ENCODE measurements around the gene PARP8. TPM values are rescaled to one million over a fixed set of nuclear protein-coding genes. Genes with fewer than 3 reads are reported as not detected.

Gene PARP8
- total and polyA plus RNA-seq, 2 of the 8 experiments (the other 6 are each of a cell fraction or from before 2014, with no cell fraction given): 16.6 to 30.6 TPM

GRCh38 chr5:50749873-50750272 is 83.4 kb downstream of the PARP8 start:
- Histone ChIP-seq H3K79me2 (ENCODE audit: control insufficient read depth in 1 of 2, insufficient read depth in 2 of 2, low read length in 2 of 2) (peaks cover 0 to 53% of the 10 kb centered on the region in 2 experiments; a peak in 2 of 4 replicates), H3K18ac (ENCODE audit: extremely low read depth, low read length) (no peak overlapping the region)
- no peak for FAIRE-seq

More at GRCh38 chr5:50749873-50750272, 83.4 kb downstream of the PARP8 start:
- Histone ChIP-seq H4K20me1 (replicated peaks in 1 of 2; ENCODE audit: control insufficient read depth in 1 of 2, insufficient read depth in 2 of 2, low read length in 2 of 2) (no peaks in the 10 kb centered on the region), H4K91ac (replicated peaks; ENCODE audit: insufficient read length, low read length) (no peak overlapping the region), H4K8ac (ENCODE audit: extremely low read depth, insufficient read depth, low read length) (no peak overlapping the region), H3K9ac (replicated peaks in 1 of 4; ENCODE audit: extremely low read depth in 1 of 4, low read depth in 3 of 4, low read length in 3 of 4) (no peak overlapping the region), H3K4ac (replicated peaks; ENCODE audit: insufficient read length, low read depth, low read length) (no peak overlapping the region), H3K4me1 (replicated peaks in 1 of 4; ENCODE audit: control insufficient read depth in 3 of 4, insufficient read depth in 4 of 4, low read length in 3 of 4) (peaks cover 0 to 1% (median 0%) of the 10 kb centered on the region in 4 experiments; a peak in 1 of 7 replicates), H2BK120ac (replicated peaks; ENCODE audit: low read depth, low read length) (no peak overlapping the region), H2BK15ac (ENCODE audit: low read length) (no peak overlapping the region), H3K23me2 (ENCODE audit: low read depth, low read length) (no peaks in the 10 kb centered on the region), H3K9me3 (ENCODE audit: insufficient read depth in 2 of 2, low read depth in 1 of 2, low read length in 1 of 2) (no peaks in the 10 kb centered on the region), H3K36me3 (ENCODE audit: control insufficient read depth in 2 of 4, insufficient read depth in 4 of 4, low read length in 3 of 4) (no peaks in the 10 kb centered on the region; a peak in 1 of 8 replicates), H2BK20ac (ENCODE audit: low read length) (no peak overlapping the region), H2BK12ac (ENCODE audit: low read depth, low read length) (no peak overlapping the region), H4K5ac (ENCODE audit: insufficient read length, low read depth, low read length) (no peak overlapping the region), H3K79me1 (ENCODE audit: low read depth, low read length) (peaks cover 2% of the 10 kb centered on the region; the same call in 1 of the 2 replicates), H3K23ac (ENCODE audit: insufficient read length) (no peak overlapping the region), H3K4me3 (ENCODE audit: extremely low read depth in 1 of 4, insufficient read depth in 2 of 4, low read depth in 3 of 4, low read length in 4 of 4) (no peak overlapping the region), H2AFZ (ENCODE audit: low read length) (no peak overlapping the region), H3K56ac (replicated peaks; ENCODE audit: insufficient read length, low read depth, low read length) (no peak overlapping the region), H3K4me2 (ENCODE audit: insufficient read depth in 1 of 2, low read depth in 2 of 2, low read length in 2 of 2) (no peak overlapping the region), H3K14ac (ENCODE audit: insufficient read length) (no peak overlapping the region), H3K27ac (ENCODE audit: low read depth, low read length) (no peak overlapping the region), H3K27me3 (replicated peaks in 1 of 4; ENCODE audit: control insufficient read depth in 3 of 4, extremely low read depth in 1 of 4, insufficient read depth in 3 of 4, low read length in 3 of 4) (no peaks in the 10 kb centered on the region), H2AK5ac (ENCODE audit: low read depth, low read length) (no peak overlapping the region), H2BK5ac (ENCODE audit: low read depth, low read length) (no peak overlapping the region)
- CTCF ChIA-PET (ENCODE audit: partially characterized antibody): no interaction called here
- POLR2A ChIA-PET (ENCODE audit: partially characterized antibody): no interaction called here
- WGBS, 2 experiments (ENCODE audit: extremely low coverage in 1 of 2, insufficient coverage in 1 of 2, insufficient read length in 1 of 2, insufficient replicate concordance in 2 of 2, low coverage in 1 of 2, low lambda C conversion rate in 2 of 2, missing lambda C conversion rate in 1 of 2): 78% methylated on average over 3 of the region's 3 CpGs; no CpG with 5 or more reads in 1 of the 2 experiments
- DNase-seq (ENCODE audit: low read depth in 1 of 2, low spot score in 2 of 2): no peak
- no peak for TF ChIP-seq HDAC6 (IDR thresholded peaks at IDR 0.05; ENCODE audit: low read depth, low read length)
- no peak for TF ChIP-seq TAF1 (IDR thresholded peaks at IDR 0.05; ENCODE audit: low read depth, low read length)
- no peak for TF ChIP-seq SRF (IDR thresholded peaks at IDR 0.05; ENCODE audit: low read depth, low read length)
- TF ChIP-seq CHD2 (IDR thresholded peaks at IDR 0.05; ENCODE audit: low read length): no peak
- TF ChIP-seq SIN3A (conservative IDR thresholded peaks at IDR 0.05 in 1 of 2, IDR thresholded peaks at IDR 0.05 in 1 of 2; ENCODE audit: low read depth in 1 of 2, low read length in 2 of 2): no peak

All from H1 (cell line).